ENCODE data around the gene ZNF609. TPM values are rescaled to one million over a fixed set of nuclear protein-coding genes. Genes with fewer than 3 reads are reported as not detected.

Gene ZNF609
- total and polyA plus RNA-seq, 2 of the 13 experiments (the other 11 are each of a cell fraction or from before 2014, with no cell fraction given): 8.9 to 9.9 TPM

DNA sequence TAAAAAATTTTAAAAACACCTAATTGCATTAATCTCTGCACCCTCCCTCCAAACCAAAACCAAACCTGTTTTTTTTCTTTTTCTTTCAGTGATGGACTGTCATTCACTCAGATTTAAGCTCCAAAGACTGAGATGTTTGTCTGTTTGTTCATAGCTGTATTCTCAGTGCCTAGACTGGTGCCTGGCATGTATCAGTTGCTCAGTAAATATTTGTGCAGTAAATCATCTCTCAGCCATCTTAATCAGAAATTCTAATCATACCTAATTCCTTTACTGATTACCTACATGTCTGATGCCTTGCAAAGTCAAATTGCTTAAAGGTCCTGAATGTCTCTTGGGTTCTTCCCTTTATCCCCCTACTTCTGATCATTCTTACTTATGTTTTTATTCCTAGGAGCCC is 138.8 kb downstream of the ZNF609 start (continued):
- TF ChIP-seq, protein P1, sequence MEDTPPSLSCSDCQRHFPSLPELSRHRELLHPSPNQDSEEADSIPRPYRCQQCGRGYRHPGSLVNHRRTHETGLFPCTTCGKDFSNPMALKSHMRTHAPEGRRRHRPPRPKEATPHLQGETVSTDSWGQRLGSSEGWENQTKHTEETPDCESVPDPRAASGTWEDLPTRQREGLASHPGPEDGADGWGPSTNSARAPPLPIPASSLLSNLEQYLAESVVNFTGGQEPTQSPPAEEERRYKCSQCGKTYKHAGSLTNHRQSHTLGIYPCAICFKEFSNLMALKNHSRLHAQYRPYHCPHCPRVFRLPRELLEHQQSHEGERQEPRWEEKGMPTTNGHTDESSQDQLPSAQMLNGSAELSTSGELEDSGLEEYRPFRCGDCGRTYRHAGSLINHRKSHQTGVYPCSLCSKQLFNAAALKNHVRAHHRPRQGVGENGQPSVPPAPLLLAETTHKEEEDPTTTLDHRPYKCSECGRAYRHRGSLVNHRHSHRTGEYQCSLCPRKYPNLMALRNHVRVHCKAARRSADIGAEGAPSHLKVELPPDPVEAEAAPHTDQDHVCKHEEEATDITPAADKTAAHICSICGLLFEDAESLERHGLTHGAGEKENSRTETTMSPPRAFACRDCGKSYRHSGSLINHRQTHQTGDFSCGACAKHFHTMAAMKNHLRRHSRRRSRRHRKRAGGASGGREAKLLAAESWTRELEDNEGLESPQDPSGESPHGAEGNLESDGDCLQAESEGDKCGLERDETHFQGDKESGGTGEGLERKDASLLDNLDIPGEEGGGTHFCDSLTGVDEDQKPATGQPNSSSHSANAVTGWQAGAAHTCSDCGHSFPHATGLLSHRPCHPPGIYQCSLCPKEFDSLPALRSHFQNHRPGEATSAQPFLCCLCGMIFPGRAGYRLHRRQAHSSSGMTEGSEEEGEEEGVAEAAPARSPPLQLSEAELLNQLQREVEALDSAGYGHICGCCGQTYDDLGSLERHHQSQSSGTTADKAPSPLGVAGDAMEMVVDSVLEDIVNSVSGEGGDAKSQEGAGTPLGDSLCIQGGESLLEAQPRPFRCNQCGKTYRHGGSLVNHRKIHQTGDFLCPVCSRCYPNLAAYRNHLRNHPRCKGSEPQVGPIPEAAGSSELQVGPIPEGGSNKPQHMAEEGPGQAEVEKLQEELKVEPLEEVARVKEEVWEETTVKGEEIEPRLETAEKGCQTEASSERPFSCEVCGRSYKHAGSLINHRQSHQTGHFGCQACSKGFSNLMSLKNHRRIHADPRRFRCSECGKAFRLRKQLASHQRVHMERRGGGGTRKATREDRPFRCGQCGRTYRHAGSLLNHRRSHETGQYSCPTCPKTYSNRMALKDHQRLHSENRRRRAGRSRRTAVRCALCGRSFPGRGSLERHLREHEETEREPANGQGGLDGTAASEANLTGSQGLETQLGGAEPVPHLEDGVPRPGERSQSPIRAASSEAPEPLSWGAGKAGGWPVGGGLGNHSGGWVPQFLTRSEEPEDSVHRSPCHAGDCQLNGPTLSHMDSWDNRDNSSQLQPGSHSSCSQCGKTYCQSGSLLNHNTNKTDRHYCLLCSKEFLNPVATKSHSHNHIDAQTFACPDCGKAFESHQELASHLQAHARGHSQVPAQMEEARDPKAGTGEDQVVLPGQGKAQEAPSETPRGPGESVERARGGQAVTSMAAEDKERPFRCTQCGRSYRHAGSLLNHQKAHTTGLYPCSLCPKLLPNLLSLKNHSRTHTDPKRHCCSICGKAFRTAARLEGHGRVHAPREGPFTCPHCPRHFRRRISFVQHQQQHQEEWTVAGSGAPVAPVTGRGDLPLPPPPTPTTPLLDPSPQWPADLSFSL (CRISPR knock-in tag; IDR thresholded peaks at IDR 0.05): no peak
- TF ChIP-seq TRIM22 (IDR thresholded peaks at IDR 0.05) (no peak), ZNF724P (CRISPR knock-in tag; IDR thresholded peaks at IDR 0.05; ENCODE audit: borderline replicate concordance) (no peak), FOXK1 (CRISPR knock-in tag; IDR thresholded peaks at IDR 0.05; ENCODE audit: borderline replicate concordance, low read depth) (no peak), ZXDC (CRISPR knock-in tag; IDR thresholded peaks at IDR 0.05) (no peak), ZNF609 (CRISPR knock-in tag; IDR thresholded peaks at IDR 0.05; ENCODE audit: borderline replicate concordance) (no peak), RNF219 (CRISPR knock-in tag; IDR thresholded peaks at IDR 0.05) (no peak), PLRG1 (conservative IDR thresholded peaks at IDR 0.05) (no peak)
